OCI-LY3 (cell line): ENCODE measurements around the gene NPY.

ENCODE experiments used
- H2AFZ ChIP-seq: fragments of 200-600, 300-600 bp; shearing (Covaris generic); 2 replicates; pipeline ENCODE4 v1.6.0; 2014; ENCODE audit warnings: antibody characterized with exemption, low read depth, low read length
- H3K27ac ChIP-seq: fragments of 200-600, 300-600 bp; sonication (generic); 2 replicates; pipeline ENCODE4 v1.5.1; 2014; ENCODE audit warnings: mild to moderate bottlenecking, low read length, moderate library complexity, mixed read lengths
- H3K27me3 ChIP-seq: fragments of 200-600, 300-600 bp; sonication (generic); 2 replicates; pipeline ENCODE4 v1.6.1; 2014; ENCODE audit warnings: low read depth, low read length, mixed read lengths
- H3K36me3 ChIP-seq: fragments of 200-600, 300-600 bp; sonication (generic); replicated peaks from 2 replicates; pipeline ENCODE3; 2014; ENCODE audit warnings: low read depth, low read length, mixed read lengths
- H3K4me1 ChIP-seq: fragments of 300-600, 200-600 bp; sonication (generic); 2 replicates; pipeline ENCODE4 v1.6.1; 2014; ENCODE audit warnings: low read length, mixed read lengths
- H3K4me2 ChIP-seq: fragments of 200-600, 300-600 bp; sonication (generic); 2 replicates; pipeline ENCODE4 v1.6.1; 2014; ENCODE audit warnings: low read length, mixed read lengths
- H3K4me3 ChIP-seq: fragments of 300-600, 200-600 bp; sonication (generic); 2 replicates; pipeline ENCODE4 v1.5.1; 2014; ENCODE audit warnings: antibody characterized with exemption, mild to moderate bottlenecking, low read length, moderate library complexity
- H3K79me2 ChIP-seq: fragments of 300-600, 200-600 bp; shearing (Covaris generic); 2 replicates; pipeline ENCODE4 v1.6.1; 2014; ENCODE audit warnings: mild to moderate bottlenecking, low read length, mixed read lengths
- H3K9ac ChIP-seq: fragments of 300-600, 200-600 bp; shearing (Covaris generic); 2 replicates; pipeline ENCODE4 v1.6.0; 2014; ENCODE audit warnings: mild to moderate bottlenecking, low read length, moderate library complexity
- H3K9me3 ChIP-seq: fragments of 200-600, 300-600 bp; shearing (Covaris generic); 2 replicates; pipeline ENCODE4 v1.6.1; 2014; ENCODE audit warnings: low read length, mixed read lengths; ENCODE audit not compliant: insufficient read depth
- H4K20me1 ChIP-seq: fragments of 200-600, 300-600 bp; sonication (generic); 2 replicates; pipeline ENCODE4 v1.6.1; 2016; ENCODE audit warnings: low read length, mixed read lengths; ENCODE audit not compliant: insufficient read depth
- EZH2phosphoT487 ChIP-seq: fragments of 200-600 bp; shearing (Covaris generic); IDR thresholded peaks from 2 replicates; pipeline ENCODE4 v1.6.1; 2018; ENCODE audit warnings: antibody characterized with exemption, mixed run types, low read depth
- TF ChIP-seq, protein P1 (sequence below): fragments of 200-600, 300-600 bp; sonication (generic); IDR thresholded peaks from 2 replicates; pipeline ENCODE4 v1.5.1; 2014; ENCODE audit warnings: antibody characterized with exemption, low read length, low read depth

Gene NPY

GRCh38 chr7:24319209-24319608 is 35.2 kb downstream of the NPY start:
- H3K4me2 ChIP-seq: no peak overlapping the region
- no peak overlapping the region for H3K9ac ChIP-seq
- no peak overlapping the region for H3K4me3 ChIP-seq
- H3K27me3 ChIP-seq: no peaks in the 10 kb centered on the region; the same call in 1 of the 2 replicates
- no peaks in the 10 kb centered on the region for H3K36me3 ChIP-seq
- H3K79me2 ChIP-seq: no peaks in the 10 kb centered on the region
- H4K20me1 ChIP-seq: no peaks in the 10 kb centered on the region
- H3K4me1 ChIP-seq: peaks cover 8% of the 10 kb centered on the region
- TF ChIP-seq, protein P1, sequence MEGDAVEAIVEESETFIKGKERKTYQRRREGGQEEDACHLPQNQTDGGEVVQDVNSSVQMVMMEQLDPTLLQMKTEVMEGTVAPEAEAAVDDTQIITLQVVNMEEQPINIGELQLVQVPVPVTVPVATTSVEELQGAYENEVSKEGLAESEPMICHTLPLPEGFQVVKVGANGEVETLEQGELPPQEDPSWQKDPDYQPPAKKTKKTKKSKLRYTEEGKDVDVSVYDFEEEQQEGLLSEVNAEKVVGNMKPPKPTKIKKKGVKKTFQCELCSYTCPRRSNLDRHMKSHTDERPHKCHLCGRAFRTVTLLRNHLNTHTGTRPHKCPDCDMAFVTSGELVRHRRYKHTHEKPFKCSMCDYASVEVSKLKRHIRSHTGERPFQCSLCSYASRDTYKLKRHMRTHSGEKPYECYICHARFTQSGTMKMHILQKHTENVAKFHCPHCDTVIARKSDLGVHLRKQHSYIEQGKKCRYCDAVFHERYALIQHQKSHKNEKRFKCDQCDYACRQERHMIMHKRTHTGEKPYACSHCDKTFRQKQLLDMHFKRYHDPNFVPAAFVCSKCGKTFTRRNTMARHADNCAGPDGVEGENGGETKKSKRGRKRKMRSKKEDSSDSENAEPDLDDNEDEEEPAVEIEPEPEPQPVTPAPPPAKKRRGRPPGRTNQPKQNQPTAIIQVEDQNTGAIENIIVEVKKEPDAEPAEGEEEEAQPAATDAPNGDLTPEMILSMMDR: no peak
- TF ChIP-seq EZH2phosphoT487: no peak
- no peaks in the 10 kb centered on the region for H3K9me3 ChIP-seq
- H3K27ac ChIP-seq: no peak overlapping the region
- H2AFZ ChIP-seq: no peak overlapping the region

DNA sequence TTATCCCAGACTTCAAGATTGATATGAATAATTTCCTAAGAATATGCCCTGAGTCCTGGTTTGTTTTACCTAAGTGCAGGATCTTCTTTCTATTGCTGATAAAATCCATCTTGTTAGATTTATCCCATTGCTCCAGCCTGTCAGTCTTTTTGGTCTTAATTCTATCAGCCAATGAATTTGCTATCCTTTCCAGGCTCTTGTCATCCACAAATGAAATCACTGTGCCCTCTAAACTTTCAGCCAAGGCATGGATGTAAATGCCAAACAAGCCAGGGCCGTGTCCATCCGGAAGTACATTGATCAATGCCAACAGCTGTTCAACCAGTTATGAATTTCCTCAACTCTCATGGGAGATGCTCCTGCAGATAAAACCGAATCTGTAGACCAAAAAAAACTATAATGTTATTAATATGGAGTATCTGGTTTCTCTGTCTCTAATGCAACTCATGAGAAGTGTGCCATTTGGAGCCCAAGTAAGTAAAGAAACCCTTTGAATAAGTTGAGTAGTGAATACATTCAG is 40.0 kb downstream of the NPY start:
- no peaks in the 10 kb centered on the region for H3K79me2 ChIP-seq

DNA sequence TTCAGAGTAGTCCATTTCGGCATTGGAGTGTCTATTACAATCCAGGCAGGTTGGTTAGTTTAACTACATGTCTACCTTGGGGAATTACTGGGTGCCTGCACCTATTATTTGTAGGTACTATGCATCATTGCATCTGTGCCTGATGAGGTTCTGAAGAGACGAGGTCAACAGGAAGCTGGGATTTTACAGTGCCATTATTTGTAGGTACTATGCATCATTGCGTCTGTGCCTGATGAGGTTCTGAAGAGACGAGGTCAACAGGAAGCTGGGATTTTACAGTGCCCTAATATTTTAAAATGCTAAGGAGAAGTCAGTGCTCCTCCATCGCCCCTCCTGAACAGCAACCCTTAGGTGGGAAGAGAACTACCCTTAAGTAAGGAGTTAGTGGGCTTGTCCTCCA is 41.7 kb downstream of the NPY start:
- no peaks in the 10 kb centered on the region for H3K9me3 ChIP-seq
- H3K36me3 ChIP-seq: no peaks in the 10 kb centered on the region
- H3K27ac ChIP-seq: no peak overlapping the region
- H3K79me2 ChIP-seq: no peaks in the 10 kb centered on the region
- no peaks in the 10 kb centered on the region for H3K27me3 ChIP-seq
- H2AFZ ChIP-seq: no peak overlapping the region
- peaks cover 13% of the 10 kb centered on the region for H3K4me1 ChIP-seq
- H3K4me2 ChIP-seq: 0 out of 2 replicates have a peak overlapping the region, but pooled peaks have one; percentile 9
- H3K9ac ChIP-seq: no peak overlapping the region
- no peak for TF ChIP-seq EZH2phosphoT487
- TF ChIP-seq, protein P1: no peak
- no peaks in the 10 kb centered on the region for H4K20me1 ChIP-seq
- no peak overlapping the region for H3K4me3 ChIP-seq

More for the DNA sequence above, 40.0 kb downstream of the NPY start:
- no peaks in the 10 kb centered on the region for H3K36me3 ChIP-seq
- H2AFZ ChIP-seq: no peak overlapping the region
- no peaks in the 10 kb centered on the region for H3K9me3 ChIP-seq
- no peak overlapping the region for H3K9ac ChIP-seq
- no peaks in the 10 kb centered on the region; the same call in 1 of the 2 replicates for H3K27me3 ChIP-seq
- H3K27ac ChIP-seq: no peak overlapping the region
- H4K20me1 ChIP-seq: no peaks in the 10 kb centered on the region
- no peak for TF ChIP-seq EZH2phosphoT487
- TF ChIP-seq, protein P1: no peak
- H3K4me2 ChIP-seq: no peak overlapping the region
- H3K4me3 ChIP-seq: no peak overlapping the region
- H3K4me1 ChIP-seq: peaks cover 13% of the 10 kb centered on the region

DNA sequence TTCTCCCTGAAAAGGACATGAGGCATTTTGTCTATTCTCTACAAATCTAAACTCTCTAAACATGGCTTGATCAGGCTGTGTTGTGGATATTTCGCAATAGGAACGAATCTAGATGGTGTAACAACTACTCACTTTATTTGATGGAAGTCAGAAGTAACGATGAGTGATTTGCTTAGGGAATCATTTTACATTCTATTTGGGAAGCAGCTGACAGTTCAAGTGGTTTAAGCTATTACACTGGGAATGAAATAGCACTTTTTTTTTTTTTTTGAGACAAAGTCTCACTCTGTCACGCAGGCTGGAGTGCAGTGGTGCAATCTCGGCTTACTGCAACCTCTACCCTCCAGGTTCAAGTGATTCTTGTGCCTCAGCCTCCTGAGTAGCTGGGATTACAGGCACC is 44.1 kb downstream of the NPY start:
- Histone ChIP-seq H3K27ac (no peak overlapping the region), H3K4me1 (0 out of 2 replicates have a peak, but pooled peaks cover 6% of the 10 kb centered on the region), H3K4me2 (no peak overlapping the region), H4K20me1 (no peaks in the 10 kb centered on the region), H3K9me3 (no peaks in the 10 kb centered on the region), H2AFZ (no peak overlapping the region), H3K36me3 (no peaks in the 10 kb centered on the region), H3K27me3 (no peaks in the 10 kb centered on the region), H3K79me2 (no peaks in the 10 kb centered on the region), H3K9ac (no peak overlapping the region), H3K4me3 (no peak overlapping the region)
- TF ChIP-seq EZH2phosphoT487: no peak
- TF ChIP-seq, protein P1: no peak
